Non-pigmented ciliary epithelial cell (primary cell): ENCODE measurements around the gene KAZN.
A peak's percentile ranks its signal among the peaks of the same experiment; 100 is the strongest.

ENCODE experiments used
- DNase-seq: peaks from one replicate; pipeline ENCODE4 v3.0.0-alpha.2; 2010; ENCODE audit warnings: low read depth

KAZN gene

GRCh38 chr1:14614341-14614740, 15.9 kb downstream of the KAZN start:
- DNase-seq, result no peak

GRCh38 chr1:14615549-14616218, 17.2 kb downstream of the KAZN start:
- no peak for DNase-seq

DNA sequence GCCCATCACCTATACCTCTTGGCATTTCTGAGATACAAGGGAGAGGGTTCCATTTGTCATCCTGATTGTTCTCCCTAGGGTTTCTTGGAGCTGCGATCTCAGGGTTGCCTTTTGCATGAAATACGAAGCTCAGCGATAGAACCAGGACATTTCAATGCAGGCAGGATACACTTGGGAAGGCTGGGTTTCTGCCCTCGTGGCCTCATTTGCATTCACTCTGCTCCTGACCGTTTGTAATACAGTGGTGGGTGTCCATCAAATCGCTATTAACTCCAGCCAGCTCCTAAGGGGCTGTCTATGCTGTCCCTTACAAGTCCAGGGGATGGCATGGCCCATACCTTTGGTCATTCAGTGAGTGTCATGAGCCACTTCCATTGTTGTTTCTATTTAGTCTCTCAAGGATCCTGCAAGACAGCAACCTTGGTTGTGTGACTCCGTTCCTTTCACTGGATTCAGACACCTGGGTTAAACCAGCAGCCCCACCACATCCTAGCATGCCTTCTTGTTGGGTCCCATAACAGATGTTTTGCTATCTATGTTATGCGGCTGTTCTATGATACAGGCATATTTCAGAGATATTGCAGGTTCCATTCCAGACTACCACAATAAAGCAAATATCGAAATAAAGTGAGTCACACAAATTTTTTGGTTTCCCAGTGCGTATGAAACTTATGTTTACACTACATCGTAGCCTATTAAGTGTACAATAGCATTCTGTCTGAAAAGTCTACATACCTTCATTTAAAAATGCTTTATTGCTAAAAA, 18.3 kb downstream of the KAZN start:
- DNase-seq, result peak; percentile 13

GRCh38 chr1:14617791-14618190, 19.3 kb downstream of the KAZN start:
- no peak for DNase-seq

- no peak for DNase-seq
These were observed 22.5 kb downstream of the KAZN start for GRCh38 chr1:14620941-14621340.

- no peak for DNase-seq
These were observed 24.6 kb downstream of the KAZN start for GRCh38 chr1:14623090-14623489.

- no peak for DNase-seq
These were observed 26.5 kb downstream of the KAZN start for GRCh38 chr1:14624941-14625340.

- no peak for DNase-seq
These were observed 27.1 kb downstream of the KAZN start for GRCh38 chr1:14625572-14625971.

GRCh38 chr1:14625996-14626395, 27.5 kb downstream of the KAZN start:
- DNase-seq, result no peak

DNA sequence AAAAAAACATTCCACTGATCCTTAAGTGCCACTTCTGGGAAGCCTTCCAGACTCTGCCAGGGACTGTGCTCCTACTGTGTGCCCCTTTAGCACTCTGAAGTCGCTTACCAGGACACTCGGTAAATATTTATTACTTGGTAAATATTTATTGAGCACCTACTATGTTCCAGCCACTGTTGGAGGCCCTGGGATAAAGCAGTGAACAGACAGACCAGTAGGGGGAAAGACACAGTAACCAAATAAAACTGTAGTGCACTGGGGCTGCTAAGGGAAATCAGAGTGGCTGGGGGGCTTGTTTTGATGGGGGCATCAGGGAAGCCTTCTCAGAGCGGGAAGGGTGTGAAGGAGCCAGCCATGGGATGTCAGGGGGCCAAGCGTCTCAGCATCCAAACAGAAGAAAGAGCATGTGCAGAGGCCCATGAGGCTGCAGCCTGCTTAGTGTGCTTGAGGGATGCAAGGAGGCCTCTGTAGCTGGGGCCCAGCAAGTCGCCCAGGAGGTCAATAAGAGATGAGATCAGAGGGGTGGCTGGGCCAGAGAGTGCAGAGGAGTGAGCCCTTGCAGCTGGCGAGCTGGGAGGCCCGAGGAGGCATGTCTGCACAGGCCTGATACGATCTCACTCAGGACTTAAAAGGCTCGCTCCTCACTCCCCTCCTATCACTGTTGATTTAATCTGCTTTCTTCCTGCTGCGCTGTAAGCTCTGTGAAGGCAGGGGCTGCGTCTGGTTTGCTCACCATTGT, 28.6 kb downstream of the KAZN start:
- DNase-seq, result no peak

- DNase-seq, result no peak
These were observed 29.4 kb downstream of the KAZN start for GRCh38 chr1:14627608-14628489.

GRCh38 chr1:14629363-14630014, 31.0 kb downstream of the KAZN start:
- DNase-seq, result no peak

GRCh38 chr1:14630986-14631385, 32.5 kb downstream of the KAZN start:
- DNase-seq, result no peak

- DNase-seq, result no peak
These were observed 32.9 kb downstream of the KAZN start for GRCh38 chr1:14631421-14631820.

DNA sequence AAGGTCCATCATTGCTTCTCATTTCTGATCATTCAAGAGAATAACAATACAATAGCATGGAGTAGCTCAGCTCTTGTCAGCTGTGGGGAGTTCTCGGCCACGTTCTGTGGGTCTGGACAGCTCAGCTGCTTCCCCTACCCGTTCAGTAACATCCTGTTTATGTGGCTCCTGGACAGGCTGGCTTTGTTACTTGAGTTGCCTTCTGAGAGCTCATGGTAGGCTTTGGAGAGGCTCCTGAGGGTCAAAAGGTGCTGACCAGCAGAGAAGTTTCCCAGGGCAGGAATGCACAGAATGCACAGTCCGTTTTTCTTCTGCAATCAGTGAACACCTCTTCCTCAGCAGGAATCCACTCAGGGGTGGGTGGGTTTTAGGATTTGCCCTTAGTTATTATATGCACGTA, 36.0 kb downstream of the KAZN start:
- DNase-seq, result no peak

- DNase-seq, result no peak
These were observed 36.9 kb downstream of the KAZN start for GRCh38 chr1:14635421-14635820.

DNA sequence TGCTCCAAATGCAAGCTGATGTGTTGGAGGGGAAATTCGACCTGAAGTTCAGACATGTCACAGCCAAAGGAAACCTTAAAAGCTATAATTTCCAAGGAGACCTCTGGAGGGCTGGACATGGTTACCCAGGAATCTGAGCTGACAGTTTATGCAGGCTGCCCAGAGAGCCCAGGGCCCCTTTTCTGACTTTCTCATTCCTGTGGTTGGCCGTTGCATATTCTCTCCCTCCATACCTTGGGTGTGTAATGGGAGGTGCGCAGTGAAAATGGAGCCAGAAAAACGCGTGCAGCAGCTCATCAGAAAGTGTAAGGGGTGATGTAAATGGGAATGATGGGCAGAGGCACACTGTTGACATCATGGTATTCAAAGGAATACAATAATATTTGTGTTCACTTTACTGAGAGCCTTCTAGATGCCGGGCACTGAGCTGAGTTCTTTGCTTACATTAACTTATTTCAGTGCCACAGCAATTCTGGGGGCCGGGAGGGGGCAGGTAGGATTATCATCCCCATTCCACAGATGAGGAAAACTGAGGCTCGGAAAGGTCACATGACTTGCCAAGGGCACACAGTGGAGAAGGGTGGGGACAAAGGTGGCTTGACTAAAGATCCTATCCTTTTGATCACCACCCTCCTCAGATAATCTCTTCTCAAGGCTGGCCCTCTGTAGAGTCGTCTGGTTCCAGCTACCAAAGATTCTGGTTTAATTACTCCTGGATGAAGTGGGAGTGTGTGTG, 38.6 kb downstream of the KAZN start:
- no peak for DNase-seq

GRCh38 chr1:14639291-14640050, 41.0 kb downstream of the KAZN start:
- DNase-seq, result no peak

DNA sequence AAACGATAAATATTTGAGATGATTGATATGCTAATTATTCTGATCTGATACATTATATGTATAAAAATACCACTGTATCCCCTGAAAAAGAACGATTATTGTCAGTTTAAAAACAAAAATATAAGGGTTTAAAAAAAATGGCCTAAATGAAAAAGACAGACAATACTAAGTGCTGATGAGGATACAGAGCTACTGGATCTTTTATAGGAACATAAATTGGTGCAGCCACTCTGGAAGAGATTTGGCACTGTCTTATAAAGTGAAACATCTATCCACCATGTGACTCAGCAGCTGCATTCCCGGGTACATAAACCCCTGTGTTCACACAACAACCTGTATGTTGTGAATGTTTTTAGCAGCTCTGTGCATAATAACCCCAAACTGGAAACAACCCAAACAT, 44.2 kb downstream of the KAZN start:
- no peak for DNase-seq

DNA sequence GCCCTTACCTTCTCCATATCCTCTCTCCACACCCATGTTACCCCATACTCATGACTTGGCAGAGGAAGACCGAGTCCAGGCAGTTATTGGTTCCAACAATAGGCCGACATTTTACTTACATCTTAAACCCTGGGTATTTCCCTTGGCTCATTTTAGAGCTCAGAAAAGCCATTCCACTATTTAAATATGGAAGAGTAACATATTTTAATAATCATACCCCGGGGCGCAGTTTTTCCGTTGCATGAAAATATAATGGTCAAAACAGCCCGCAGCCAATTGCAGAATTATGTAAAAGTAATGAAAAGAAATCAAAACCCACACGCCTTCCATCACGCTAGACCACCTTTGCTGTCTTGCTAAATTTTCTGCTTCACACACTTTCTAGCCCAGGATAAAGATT, 48.5 kb downstream of the KAZN start:
- DNase-seq, result no peak
